IMR-90 (cell line): Measurements from ENCODE around the gene RXFP4. TPM values are rescaled to one million over a fixed set of nuclear protein-coding genes. Genes with fewer than 3 reads are reported as not detected.

Source experiments
- ATAC-seq: fragments of 200-7000 bp; cut with Tn5 transposase; 2 replicates; pipeline ENCODE4 v1.9.1; 2020; ENCODE audit warnings: low read depth, mild to moderate bottlenecking, moderate library complexity
- BruUV-seq: library from RNA; stranded (reverse); fragments of 400-500 nt; replicated peaks from 2 replicates; lab custom pipeline; 2021; lab: Mats Ljungman, UMichigan
- CTCF ChIA-PET: fragments of 300-600 bp; formaldehyde crosslinking; extraction: SDS; loops from one replicate; lab custom pipeline; 2021; ENCODE audit warnings: antibody characterized with exemption; lab: Yijun Ruan, JAX
- POLR2A ChIA-PET: fragments of 300-600 bp; sonication (Branson Sonifier 250); formaldehyde crosslinking; loops from one replicate; lab custom pipeline; 2022; ENCODE audit warnings: antibody characterized with exemption; ENCODE audit not compliant: unreplicated experiment; lab: Charles Lee
- DNase-seq: peaks from one replicate; pipeline ENCODE4 v3.0.0; 2013
- H2AFZ ChIP-seq: replicated peaks from 2 replicates; pipeline ENCODE3; 2013; ENCODE audit warnings: low read length, mild to moderate bottlenecking; ENCODE audit not compliant: poor library complexity
- H2AK5ac ChIP-seq: 2 replicates; pipeline ENCODE4 v1.6.1; 2013; ENCODE audit warnings: low read depth, low read length, inconsistent platforms
- H2AK9ac ChIP-seq: replicated peaks from 2 replicates; pipeline ENCODE3; 2013; ENCODE audit warnings: mild to moderate bottlenecking, low read depth, low read length, moderate library complexity; ENCODE audit not compliant: poor library complexity
- H2BK120ac ChIP-seq: 2 replicates; pipeline ENCODE4 v1.6.1; 2013; ENCODE audit warnings: low read depth, low read length, inconsistent platforms
- H2BK15ac ChIP-seq: 3 replicates; pipeline ENCODE4 v1.6.1; 2013; ENCODE audit warnings: low read depth, low read length, inconsistent platforms
- H2BK20ac ChIP-seq: 2 replicates; pipeline ENCODE4 v1.6.1; 2013; ENCODE audit warnings: low read depth, mild to moderate bottlenecking, inconsistent platforms, low read length, moderate library complexity
- H2BK5ac ChIP-seq: 2 replicates; pipeline ENCODE4 v1.6.1; 2013; ENCODE audit warnings: mild to moderate bottlenecking, low read depth, low read length, inconsistent platforms; ENCODE audit not compliant: poor library complexity, severe bottlenecking
- H3K14ac ChIP-seq: replicated peaks from 2 replicates; pipeline ENCODE4 v1.6.1; 2013; ENCODE audit warnings: low read depth, low read length, inconsistent platforms
- H3K18ac ChIP-seq: 2 replicates; pipeline ENCODE4 v1.6.1; 2013; ENCODE audit warnings: low read depth, low read length, control low read depth
- H3K23ac ChIP-seq: 2 replicates; pipeline ENCODE4 v1.6.1; 2013; ENCODE audit warnings: low read depth, low read length, inconsistent platforms
- H3K27ac ChIP-seq: 2 replicates; pipeline ENCODE4 v1.5.1; 2013; ENCODE audit warnings: mild to moderate bottlenecking, control low read depth, low read length; ENCODE audit not compliant: insufficient read depth
- H3K27me3 ChIP-seq: 2 replicates; pipeline ENCODE4 v1.6.1; 2013; ENCODE audit warnings: low read length; ENCODE audit not compliant: control insufficient read depth, insufficient read depth
- H3K36me3 ChIP-seq: 2 replicates; pipeline ENCODE4 v1.6.1; 2013; ENCODE audit warnings: low read length, mixed read lengths; ENCODE audit not compliant: control insufficient read depth, insufficient read depth
- H3K4ac ChIP-seq: 2 replicates; pipeline ENCODE4 v1.6.1; 2013; ENCODE audit warnings: low read depth, low read length, inconsistent platforms
- H3K4me1 ChIP-seq: 2 replicates; pipeline ENCODE4 v1.6.1; 2013; ENCODE audit warnings: low read length, mixed read lengths; ENCODE audit not compliant: control insufficient read depth, insufficient read depth
- H3K4me2 ChIP-seq: 2 replicates; pipeline ENCODE4 v1.6.1; 2013; ENCODE audit warnings: low read depth, mild to moderate bottlenecking, control low read depth, low read length, moderate library complexity
- H3K4me3 ChIP-seq: 2 replicates; pipeline ENCODE4 v1.5.1; 2013; ENCODE audit warnings: low read depth, mild to moderate bottlenecking, control low read depth, low read length, moderate library complexity; ENCODE audit not compliant: insufficient read depth
- H3K56ac ChIP-seq: 2 replicates; pipeline ENCODE4 v1.6.1; 2013; ENCODE audit warnings: low read length, inconsistent platforms; ENCODE audit not compliant: insufficient read depth; ENCODE audit errors: extremely low read depth
- H3K79me1 ChIP-seq, 2 experiments: 2 replicates each; pipeline ENCODE4 v1.6.1; 2013; ENCODE audit warnings: low read length in 2 of 2, inconsistent platforms in 1 of 2, low read depth in 1 of 2
- H3K9ac ChIP-seq: 2 replicates; pipeline ENCODE4 v1.6.1; 2013; ENCODE audit warnings: low read depth, low read length, control low read depth
- H3K9me1 ChIP-seq: 2 replicates; pipeline ENCODE4 v1.6.1; 2013; ENCODE audit warnings: low read length, inconsistent platforms; ENCODE audit not compliant: insufficient read depth
- H3K9me3 ChIP-seq: 2 replicates; pipeline ENCODE4 v1.6.1; 2013; ENCODE audit warnings: low read length; ENCODE audit not compliant: control insufficient read depth, insufficient read depth
- H4K20me1 ChIP-seq: 2 replicates; pipeline ENCODE4 v1.6.1; 2013; ENCODE audit warnings: low read length, inconsistent platforms; ENCODE audit not compliant: insufficient read depth
- H4K5ac ChIP-seq: 2 replicates; pipeline ENCODE4 v1.6.1; 2013; ENCODE audit warnings: mild to moderate bottlenecking, low read depth, low read length, control low read depth
- H4K8ac ChIP-seq, 2 experiments: 2 replicates each; pipeline ENCODE4 v1.6.1; 2013; ENCODE audit warnings: low read depth in 2 of 2, low read length in 2 of 2, control low read depth in 1 of 2, inconsistent platforms in 1 of 2
- H4K91ac ChIP-seq: 2 replicates; pipeline ENCODE4 v1.6.1; 2013; ENCODE audit warnings: low read depth, low read length, inconsistent platforms; ENCODE audit not compliant: insufficient read depth
- CEBPB ChIP-seq: IDR thresholded peaks from 2 replicates; pipeline ENCODE4 v1.6.1; 2012; ENCODE audit warnings: low read depth, low read length, improper control_type of control experiment
- CHD1 ChIP-seq: IDR thresholded peaks from 2 replicates; pipeline ENCODE4 v1.6.1; 2012; ENCODE audit warnings: low read depth, low read length, improper control_type of control experiment
- MAZ ChIP-seq: IDR thresholded peaks from 2 replicates; pipeline ENCODE4 v1.6.1; 2012; ENCODE audit warnings: low read depth, mild to moderate bottlenecking, low read length, improper control_type of control experiment, moderate library complexity, borderline replicate concordance
- NFE2L2 ChIP-seq: fragments of 150-350 bp; IDR thresholded peaks from 2 replicates; pipeline ENCODE4 v1.6.1; 2016; ENCODE audit warnings: low read depth, mild to moderate bottlenecking, low read length
- POLR2A ChIP-seq: IDR thresholded peaks from 2 replicates; pipeline ENCODE4 v1.6.1; 2012; ENCODE audit warnings: mild to moderate bottlenecking, low read depth, low read length
- RAD21 ChIP-seq: IDR thresholded peaks from 2 replicates; pipeline ENCODE4 v1.6.1; 2012; ENCODE audit warnings: low read length, improper control_type of control experiment
- RFX5 ChIP-seq: IDR thresholded peaks from 2 replicates; pipeline ENCODE4 v1.8.0; 2012; ENCODE audit warnings: low read depth, mild to moderate bottlenecking, low read length, moderate library complexity
- WGBS, 2 experiments: methylation state at CpG; one replicate each; pipeline versions ENCODE4 v1.1.5 to v1.1.7; 2013; ENCODE audit warnings: missing lambda C conversion rate in 2 of 2; ENCODE audit not compliant: insufficient read length in 1 of 2; ENCODE audit errors: extremely low coverage in 2 of 2; 5-methylcytosine and 5-hydroxymethylcytosine counted together
- dilution Hi-C: fragments of 300-500 bp; cut with HindIII; formaldehyde crosslinking; loops from one replicate; pipeline ENCODE4 v1.14.3; 2018; ENCODE audit warnings: low sequenced_read_pairs; ENCODE audit not compliant: unreplicated experiment
- in situ Hi-C: fragments of 300-500 bp; cut with MboI; formaldehyde crosslinking; loops from 3 replicates; pipeline ENCODE4 v1.14.3; 2019; ENCODE audit warnings: low sequenced_read_pairs, inconsistent platforms, mixed read lengths
- intact Hi-C: fragments of 100-400 bp; cut with micrococcal nuclease; formaldehyde crosslinking; loops from 2 replicates; pipeline ENCODE4 v1.10.0; 2022
- polyA plus RNA-seq, 3 experiments: library from polyadenylated mRNA; depleted of rRNA; stranded (reverse); fragments of >200 nt; gene quantifications; 2 replicates each; pipeline ENCODE4 v1.2.3, GENCODE V29; 2012; ENCODE audit warnings: low replicate concordance in 1 of 3
- total RNA-seq: library from RNA; depleted of rRNA; stranded (reverse); fragments of >200 nt; gene quantifications from 2 replicates; pipeline ENCODE4 v1.2.3, GENCODE V29; 2012
- TF ChIP-seq, protein P1 (sequence below): fragments of 150-350 bp; IDR thresholded peaks from 2 replicates; pipeline ENCODE4 v1.6.1; 2017; ENCODE audit warnings: mild to moderate bottlenecking, antibody characterized with exemption, low read length, low read depth
- TF ChIP-seq, protein P2 (sequence below): conservative IDR thresholded peaks from 2 replicates; pipeline ENCODE4 v1.5.1; 2012; ENCODE audit warnings: mild to moderate bottlenecking, low read depth, low read length, improper control_type of control experiment

Gene RXFP4
- total and polyA plus RNA-seq, 2 of the 4 experiments (the other 2 are of a cell fraction): not detected

DNA sequence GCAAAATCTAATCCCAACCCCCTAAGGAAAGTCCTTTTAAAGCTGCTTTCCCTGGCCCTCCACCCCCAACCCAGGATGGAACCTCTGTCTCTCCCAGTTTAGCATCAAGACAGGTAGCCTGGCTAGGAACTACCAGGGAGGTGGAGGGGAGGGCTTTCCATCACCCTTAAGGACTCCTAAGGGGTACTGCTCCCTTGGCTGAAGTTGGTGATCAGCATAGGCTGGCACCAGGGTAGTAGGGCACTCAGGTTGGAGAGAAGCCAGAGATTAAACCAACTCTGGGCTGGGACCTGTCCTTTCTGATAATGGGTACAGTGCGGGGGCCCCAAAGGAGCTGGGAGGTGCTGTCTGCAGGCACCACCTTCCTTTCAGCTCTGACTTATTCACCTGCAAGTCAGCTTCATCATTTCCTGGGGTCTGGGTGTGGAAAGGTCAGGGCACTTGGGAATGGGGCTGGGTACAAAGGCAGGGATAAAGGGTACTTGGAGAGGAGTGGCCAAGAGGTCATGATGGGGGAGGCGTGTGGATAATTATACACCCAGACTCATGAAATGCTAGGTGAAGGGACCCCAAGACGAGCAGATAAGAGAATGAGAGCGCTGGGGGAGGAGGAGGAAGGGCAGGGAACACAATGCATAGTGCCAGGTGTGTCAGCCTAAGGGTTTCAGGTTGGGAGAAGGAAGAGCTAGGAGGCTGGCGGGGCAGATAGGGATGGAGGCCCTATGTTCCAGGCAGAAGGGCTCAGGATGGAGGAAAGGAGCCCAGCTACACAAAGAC, 35.7 kb downstream of the RXFP4 start:
- Histone ChIP-seq H4K8ac (peak overlapping the region; percentile 70 to 82), H3K9me1 (peaks cover 43% of the 10 kb centered on the region)
- intact Hi-C loops: loop anchor here (5.0 kb wide), 1 partner anchor 35 kb away; the partner anchor contains the start of gene RXFP4

More for the DNA sequence above, 35.7 kb downstream of the RXFP4 start:
- peak overlapping the region; percentile 99 for H3K27ac ChIP-seq
- ChIA-PET POLR2A (interaction anchor here (0.6 to 1.4 kb wide), 2 partner anchors 9 to 217 kb away, joined by 3 read pairs; partner anchors contain the start of gene SLC25A44), CTCF (interaction anchor here (0.7 to 1.2 kb wide), 2 partner anchors 9 to 13 kb away, joined by 4 to 6 read pairs; no protein-coding TSS in a partner anchor)
- DNase-seq (no peak), ATAC-seq (no peak)
- peak overlapping the region; percentile 91 for H3K18ac ChIP-seq
- H3K56ac ChIP-seq: peak overlapping the region; percentile 77
- peak overlapping the region; percentile 97 for H3K23ac ChIP-seq
- no peaks in the 10 kb centered on the region for H3K27me3 ChIP-seq
- H3K4me1 ChIP-seq: peaks cover 48% of the 10 kb centered on the region
- peak overlapping the region; percentile 81; the same call in 1 of the 3 replicates for H2BK15ac ChIP-seq
- H2BK5ac ChIP-seq: peak overlapping the region; percentile 93
- H2AK9ac ChIP-seq: peak overlapping the region; percentile 95
- no peaks in the 10 kb centered on the region for H3K9me3 ChIP-seq
- H3K9ac ChIP-seq: peak overlapping the region; percentile 87
- no TSS peak for BruUV-seq
- H2BK120ac ChIP-seq: peak overlapping the region; percentile 73
- peaks cover 14% of the 10 kb centered on the region for H3K36me3 ChIP-seq
- TF ChIP-seq RFX5: no peak
- no peak for TF ChIP-seq MAZ
- no peak for TF ChIP-seq NFE2L2
- TF ChIP-seq RAD21: no peak
- TF ChIP-seq CEBPB: no peak
- no peak for TF ChIP-seq CHD1
- TF ChIP-seq, protein P1, sequence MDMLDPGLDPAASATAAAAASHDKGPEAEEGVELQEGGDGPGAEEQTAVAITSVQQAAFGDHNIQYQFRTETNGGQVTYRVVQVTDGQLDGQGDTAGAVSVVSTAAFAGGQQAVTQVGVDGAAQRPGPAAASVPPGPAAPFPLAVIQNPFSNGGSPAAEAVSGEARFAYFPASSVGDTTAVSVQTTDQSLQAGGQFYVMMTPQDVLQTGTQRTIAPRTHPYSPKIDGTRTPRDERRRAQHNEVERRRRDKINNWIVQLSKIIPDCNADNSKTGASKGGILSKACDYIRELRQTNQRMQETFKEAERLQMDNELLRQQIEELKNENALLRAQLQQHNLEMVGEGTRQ: no peak
- TF ChIP-seq, protein P2, sequence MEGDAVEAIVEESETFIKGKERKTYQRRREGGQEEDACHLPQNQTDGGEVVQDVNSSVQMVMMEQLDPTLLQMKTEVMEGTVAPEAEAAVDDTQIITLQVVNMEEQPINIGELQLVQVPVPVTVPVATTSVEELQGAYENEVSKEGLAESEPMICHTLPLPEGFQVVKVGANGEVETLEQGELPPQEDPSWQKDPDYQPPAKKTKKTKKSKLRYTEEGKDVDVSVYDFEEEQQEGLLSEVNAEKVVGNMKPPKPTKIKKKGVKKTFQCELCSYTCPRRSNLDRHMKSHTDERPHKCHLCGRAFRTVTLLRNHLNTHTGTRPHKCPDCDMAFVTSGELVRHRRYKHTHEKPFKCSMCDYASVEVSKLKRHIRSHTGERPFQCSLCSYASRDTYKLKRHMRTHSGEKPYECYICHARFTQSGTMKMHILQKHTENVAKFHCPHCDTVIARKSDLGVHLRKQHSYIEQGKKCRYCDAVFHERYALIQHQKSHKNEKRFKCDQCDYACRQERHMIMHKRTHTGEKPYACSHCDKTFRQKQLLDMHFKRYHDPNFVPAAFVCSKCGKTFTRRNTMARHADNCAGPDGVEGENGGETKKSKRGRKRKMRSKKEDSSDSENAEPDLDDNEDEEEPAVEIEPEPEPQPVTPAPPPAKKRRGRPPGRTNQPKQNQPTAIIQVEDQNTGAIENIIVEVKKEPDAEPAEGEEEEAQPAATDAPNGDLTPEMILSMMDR: no peak
- peak; percentile 23; the same call in 1 of the 2 replicates for TF ChIP-seq POLR2A
- peak overlapping the region; percentile 62 for H2BK20ac ChIP-seq
- H3K79me1 ChIP-seq: peaks cover 4 to 81% of the 10 kb centered on the region in 2 experiments; a peak in 3 of 4 replicates
- WGBS, 2 experiments: no CpG with 5 or more reads among the region's 5 CpGs
- peak overlapping the region; percentile 94 for H4K91ac ChIP-seq
- peaks cover 55% of the 10 kb centered on the region for H4K20me1 ChIP-seq
- H3K4me2 ChIP-seq: peak overlapping the region; percentile 98
- H2AFZ ChIP-seq: no peak overlapping the region
- peak overlapping the region; percentile 94 for H3K4me3 ChIP-seq
- peak overlapping the region; percentile 94 for H3K14ac ChIP-seq
- peak overlapping the region; percentile 92 for H3K4ac ChIP-seq
- peak overlapping the region; percentile 73 for H2AK5ac ChIP-seq
- dilution Hi-C loops (no loop called here), in situ Hi-C loops (no loop called here)
- H4K5ac ChIP-seq: peak overlapping the region; percentile 58
